WTC11 (cell line): ENCODE data around the gene TBC1D14.

Experiments used
- CTCF ChIP-seq: fragments of 200-600 bp; IDR thresholded peaks from 2 replicates; pipeline ENCODE4 v1.8.0; 2022; ENCODE audit warnings: antibody characterized with exemption
- ESRRA ChIP-seq: sonication (generic); formaldehyde crosslinking; IDR thresholded peaks from 2 replicates; pipeline ENCODE4 v1.8.1; 2022; ENCODE audit warnings: mild to moderate bottlenecking, missing genetic modification reagents, borderline replicate concordance
- ETV6 ChIP-seq: sonication (generic); formaldehyde crosslinking; IDR thresholded peaks from 2 replicates; pipeline ENCODE4 v1.8.1; 2022; ENCODE audit warnings: mild to moderate bottlenecking, missing genetic modification reagents
- GABPB1 ChIP-seq: sonication (generic); formaldehyde crosslinking; IDR thresholded peaks from 2 replicates; pipeline ENCODE4 v1.8.1; 2023; ENCODE audit warnings: mild to moderate bottlenecking, missing genetic modification reagents
- NFE2L1 ChIP-seq: sonication (generic); formaldehyde crosslinking; IDR thresholded peaks from 2 replicates; pipeline ENCODE4 v1.8.1; 2023; ENCODE audit warnings: missing genetic modification reagents
- NR2C2 ChIP-seq: sonication (generic); formaldehyde crosslinking; IDR thresholded peaks from 2 replicates; pipeline ENCODE4 v1.8.0; 2022; ENCODE audit warnings: mild to moderate bottlenecking, missing genetic modification reagents
- NR3C1 ChIP-seq: sonication (generic); formaldehyde crosslinking; conservative IDR thresholded peaks from 2 replicates; pipeline ENCODE4 v1.8.1; 2023; ENCODE audit warnings: low read depth, mild to moderate bottlenecking, missing genetic modification reagents
- SP1 ChIP-seq: sonication (generic); formaldehyde crosslinking; conservative IDR thresholded peaks from 2 replicates; pipeline ENCODE4 v1.8.1; 2022; ENCODE audit warnings: missing genetic modification reagents
- ZBTB21 ChIP-seq: sonication (generic); formaldehyde crosslinking; IDR thresholded peaks from 2 replicates; pipeline ENCODE4 v1.8.1; 2023; ENCODE audit warnings: mild to moderate bottlenecking, missing genetic modification reagents, borderline replicate concordance
- TF ChIP-seq, protein P1 (sequence below): fragments of 250-450 bp; sonication (Bioruptor Pico); IDR thresholded peaks from 2 replicates; pipeline ENCODE4 v2.1.2; 2022; ENCODE audit warnings: mild to moderate bottlenecking, moderate library complexity

DNA sequence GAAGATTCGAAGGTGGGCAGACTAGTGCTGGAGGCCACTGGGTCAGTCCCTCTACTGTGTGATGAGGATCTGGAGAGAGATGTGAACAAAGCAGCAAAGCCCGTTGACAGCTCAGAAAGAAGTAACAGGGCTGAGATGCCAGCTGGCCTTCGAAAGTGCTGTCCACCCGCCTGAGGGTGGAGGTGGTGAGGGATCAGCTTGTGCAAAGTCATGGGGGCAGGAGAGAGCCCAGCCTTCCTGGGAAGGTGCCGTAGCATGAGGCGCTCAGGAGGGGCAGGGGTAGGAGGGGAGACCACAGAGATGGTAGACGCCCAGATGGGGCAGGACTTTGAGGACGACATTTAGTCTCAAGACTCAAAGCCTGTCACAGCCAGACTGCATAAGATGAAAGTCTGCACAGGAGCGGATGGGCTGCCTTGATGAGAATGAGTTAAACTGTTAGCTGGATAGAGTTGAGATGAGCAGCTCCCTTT lies 19.7 kb downstream of the TBC1D14 start:
- TF ChIP-seq CTCF (no peak), GABPB1 (no peak), NR3C1 (CRISPR knock-in tag) (no peak), ESRRA (no peak), ETV6 (CRISPR knock-in tag) (no peak), SP1 (CRISPR knock-in tag) (no peak), ZBTB21 (CRISPR knock-in tag) (no peak), NR2C2 (CRISPR knock-in tag) (no peak), NFE2L1 (CRISPR knock-in tag) (no peak)
- TF ChIP-seq, protein P1, sequence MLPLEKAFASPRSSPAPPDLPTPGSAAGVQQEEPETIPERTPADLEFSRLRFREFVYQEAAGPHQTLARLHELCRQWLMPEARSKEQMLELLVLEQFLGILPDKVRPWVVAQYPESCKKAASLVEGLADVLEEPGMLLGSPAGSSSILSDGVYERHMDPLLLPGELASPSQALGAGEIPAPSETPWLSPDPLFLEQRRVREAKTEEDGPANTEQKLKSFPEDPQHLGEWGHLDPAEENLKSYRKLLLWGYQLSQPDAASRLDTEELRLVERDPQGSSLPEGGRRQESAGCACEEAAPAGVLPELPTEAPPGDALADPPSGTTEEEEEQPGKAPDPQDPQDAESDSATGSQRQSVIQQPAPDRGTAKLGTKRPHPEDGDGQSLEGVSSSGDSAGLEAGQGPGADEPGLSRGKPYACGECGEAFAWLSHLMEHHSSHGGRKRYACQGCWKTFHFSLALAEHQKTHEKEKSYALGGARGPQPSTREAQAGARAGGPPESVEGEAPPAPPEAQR (CRISPR knock-in tag) = no peak
